GM18508 (cell line): ENCODE results near the gene ZC2HC1B.
"Not testable (repeated sequence)": the region's sequence is repeated elsewhere in the genome, so short reads cannot be mapped to it uniquely, and the experiment has no call there.

Experiments
- ATAC-seq: cut with Tn5 transposase; IDR thresholded peaks from one replicate; pipeline ENCODE4 v1.9.1; 2021; ENCODE audit warnings: moderate number of reproducible peaks; ENCODE audit not compliant: insufficient read depth, unreplicated experiment

ZC2HC1B gene, protein sequence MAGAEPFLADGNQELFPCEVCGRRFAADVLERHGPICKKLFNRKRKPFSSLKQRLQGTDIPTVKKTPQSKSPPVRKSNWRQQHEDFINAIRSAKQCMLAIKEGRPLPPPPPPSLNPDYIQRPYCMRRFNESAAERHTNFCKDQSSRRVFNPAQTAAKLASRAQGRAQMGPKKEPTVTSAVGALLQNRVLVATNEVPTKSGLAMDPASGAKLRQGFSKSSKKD

DNA sequence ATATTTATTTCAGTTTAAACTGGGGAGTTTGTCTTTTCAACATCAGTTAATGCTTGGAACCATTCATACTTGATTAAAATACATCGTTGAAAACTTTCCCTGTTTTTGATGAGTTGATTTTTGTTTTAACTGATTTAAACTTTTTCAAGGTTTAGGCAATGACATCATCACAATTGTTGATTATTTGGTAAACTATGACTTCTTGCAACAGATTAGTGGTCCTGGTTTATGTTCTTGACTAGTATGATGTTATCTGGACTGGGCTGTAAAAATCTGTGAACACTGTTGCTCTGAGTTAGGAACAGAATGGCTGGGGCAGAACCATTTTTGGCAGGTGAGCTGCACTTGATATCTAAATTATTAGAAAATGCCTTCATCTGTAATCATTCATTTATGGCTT, at the start of gene ZC2HC1B:
Gene ZC2HC1B (plus strand): TSS at position 241 of the 400 bp plus-strand sequence. CDS start 66 bp downstream, at position 307.
- no peak for ATAC-seq

DNA sequence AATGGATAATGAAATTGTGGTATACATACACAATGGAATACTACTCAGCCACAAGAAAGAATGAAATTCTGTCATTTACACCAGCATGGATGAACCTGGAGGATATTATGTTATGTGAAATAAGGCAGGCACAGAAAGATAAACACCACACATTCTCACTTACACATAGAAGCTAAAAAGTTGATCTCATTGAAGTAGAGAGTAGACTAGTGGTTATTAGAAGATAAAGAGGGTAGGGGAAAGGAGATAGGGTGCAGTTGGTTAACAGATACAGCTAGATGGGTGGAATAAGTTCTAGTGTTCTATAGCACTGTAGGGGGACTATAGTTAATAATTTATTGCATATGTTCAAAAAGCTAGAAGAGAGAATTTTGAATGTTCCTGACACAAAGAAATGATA, 46.7 kb upstream of the ZC2HC1B start:
- ATAC-seq, result no peak

- ATAC-seq, result no peak
These were observed 42.9 kb upstream of the ZC2HC1B start for GRCh38 chr6:143821359-143821758.

DNA sequence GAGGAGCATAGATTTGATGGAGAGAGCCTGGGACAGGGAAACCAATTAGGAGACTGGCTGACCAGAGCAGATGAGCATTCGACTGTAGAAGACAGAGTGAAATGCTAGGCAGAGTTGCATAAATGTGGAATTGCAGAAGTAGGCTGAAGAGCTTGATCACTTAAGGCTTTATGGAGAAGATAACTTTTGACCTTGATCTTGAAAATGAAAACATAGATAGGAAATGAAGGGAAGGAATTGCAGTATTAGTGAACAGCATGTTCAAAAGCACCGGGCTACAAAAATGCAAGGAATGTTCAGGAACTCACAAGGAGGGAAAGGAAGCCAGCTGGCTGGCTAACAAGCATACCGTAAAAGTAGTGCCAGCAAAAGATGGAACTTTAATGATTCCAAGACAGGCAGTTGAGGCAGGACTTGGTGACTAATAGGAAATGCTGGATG, 41.7 kb upstream of the ZC2HC1B start:
- ATAC-seq, result no peak

- no peak for ATAC-seq
These were observed 40.7 kb upstream of the ZC2HC1B start for GRCh38 chr6:143823548-143823947.

GRCh38 chr6:143828572-143828971, 35.7 kb upstream of the ZC2HC1B start:
- ATAC-seq, result no peak

- no peak for ATAC-seq
These were observed 28.1 kb upstream of the ZC2HC1B start for GRCh38 chr6:143836150-143836549.

GRCh38 chr6:143838395-143838794, 25.9 kb upstream of the ZC2HC1B start:
- ATAC-seq, result no peak

GRCh38 chr6:143839196-143839595, 25.1 kb upstream of the ZC2HC1B start:
- ATAC-seq, result no peak

DNA sequence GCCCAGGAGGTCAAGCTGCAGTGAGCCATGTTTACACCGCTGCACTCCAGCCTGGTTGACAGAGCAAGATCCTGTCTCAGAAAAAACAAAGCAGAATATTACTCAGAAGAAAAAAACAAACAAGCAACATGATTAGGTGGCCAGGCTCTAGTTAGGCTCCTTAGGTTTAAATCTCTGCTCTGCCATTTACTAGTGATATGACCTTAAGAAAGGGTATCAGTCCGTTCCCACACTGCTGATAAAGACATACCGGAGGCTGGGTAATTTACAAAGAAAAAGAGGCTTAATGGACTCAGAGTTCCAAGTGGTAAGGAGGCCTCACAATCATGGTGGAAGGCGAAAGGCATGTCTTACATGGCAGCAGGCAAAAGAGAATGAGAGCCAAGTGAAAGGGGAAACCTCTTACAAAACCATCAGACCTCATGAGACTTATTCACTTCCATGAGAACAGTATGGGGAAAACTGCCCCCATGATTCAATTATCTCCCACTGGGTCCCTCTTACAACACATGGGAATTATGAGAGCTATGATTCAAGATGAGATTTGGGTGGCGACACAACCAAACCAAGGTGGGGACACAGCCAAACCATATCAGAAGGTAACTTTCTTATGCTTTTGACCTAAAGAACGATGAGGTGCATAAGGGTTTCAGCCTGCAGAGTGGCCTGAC, 23.5 kb upstream of the ZC2HC1B start:
- ATAC-seq, result no peak

GRCh38 chr6:143842461-143842901, 21.8 kb upstream of the ZC2HC1B start:
- ATAC-seq, result no peak

GRCh38 chr6:143842902-143843676, 21.2 kb upstream of the ZC2HC1B start, which contains the start of gene LTV1:
LTV1 (plus strand) TSS chr6:143843338; CDS start chr6:143843478, 140 bp downstream.
- ATAC-seq, result peak; percentile 96

- ATAC-seq, result peak; percentile 2
These were observed 20.6 kb upstream of the ZC2HC1B start for GRCh38 chr6:143843677-143843999.

GRCh38 chr6:143844006-143844405, 20.3 kb upstream of the ZC2HC1B start:
- ATAC-seq, result no peak

DNA sequence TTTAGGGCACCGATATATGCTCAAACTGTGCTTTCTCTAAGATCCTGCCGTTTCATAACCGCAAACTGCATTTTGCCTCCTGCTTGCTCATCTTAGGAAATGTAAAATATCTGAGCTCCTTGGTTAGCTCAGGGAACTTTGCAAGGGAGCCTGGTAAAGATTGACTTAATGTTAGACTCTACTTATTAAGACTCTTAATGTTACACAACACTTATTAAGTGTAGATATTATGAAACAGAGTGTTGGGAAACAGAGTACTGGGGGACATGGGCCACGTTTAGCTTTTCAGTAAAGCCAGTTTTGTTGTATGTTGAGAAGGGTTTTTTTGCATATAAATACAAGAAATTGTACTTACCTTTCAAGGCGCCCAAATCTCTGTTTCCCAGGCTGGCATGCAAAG, 19.2 kb upstream of the ZC2HC1B start:
- no peak for ATAC-seq

GRCh38 chr6:143851706-143852105, 12.6 kb upstream of the ZC2HC1B start:
- not testable (repeated sequence) for ATAC-seq

GRCh38 chr6:143855057-143855456, 9.2 kb upstream of the ZC2HC1B start:
- not testable (repeated sequence) for ATAC-seq

GRCh38 chr6:143856762-143857161, 7.5 kb upstream of the ZC2HC1B start:
- not testable (repeated sequence) for ATAC-seq

- no peak for ATAC-seq
These were observed 6.6 kb upstream of the ZC2HC1B start for GRCh38 chr6:143857651-143858050.

GRCh38 chr6:143859891-143860660, 4.2 kb upstream of the ZC2HC1B start:
- no peak for ATAC-seq
